Body of pancreas (tissue), 4 donors: ENCODE data around the gene CYTH1. TPM values are rescaled to one million over a fixed set of nuclear protein-coding genes. Genes with fewer than 3 reads are reported as not detected.

Experiments used
- ATAC-seq: fragments of 150-250 bp; one replicate; pipeline ENCODE4 v1.9.1; 2016
- DNase-seq, 4 donors: peaks; one replicate each; pipeline ENCODE4 v3.0.0-alpha.2; 2019
- H3K27ac ChIP-seq, 4 donors: fragments of 200-600 bp; sonication (generic); 1 replicate in 3 of 4; 2 replicates in 1 of 4; pipeline versions ENCODE4 v1.5.1 to v1.6.1; 2016 to 2019; ENCODE audit warnings: mild to moderate bottlenecking in 1 of 4, mixed read lengths in 1 of 4, moderate library complexity in 1 of 4
- H3K27me3 ChIP-seq, 2 donors: fragments of 200-600 bp; sonication (generic); one replicate each; pipeline ENCODE4 v1.6.0; 2016; ENCODE audit warnings: mild to moderate bottlenecking in 1 of 2
- H3K36me3 ChIP-seq, 2 donors: fragments of 200-600 bp; sonication (generic); replicated peaks in 1 of 2; 2 replicates each; pipeline ENCODE4 v1.5.1; 2016; ENCODE audit warnings: low read depth in 2 of 2; ENCODE audit not compliant: insufficient read depth in 1 of 2
- H3K4me1 ChIP-seq: fragments of 200-600 bp; sonication (generic); one replicate; pipeline ENCODE4 v1.6.0; 2016
- H3K4me3 ChIP-seq, 2 donors: fragments of 200-600 bp; sonication (generic); 1 replicate in 1 of 2; 2 replicates in 1 of 2; pipeline ENCODE4 v1.5.1; 2016 to 2019
- H3K9me3 ChIP-seq, 3 donors: fragments of 200-600 bp; sonication (generic); 1 replicate in 2 of 3; 2 replicates in 1 of 3; pipeline ENCODE4 v1.5.1; 2016
- POLR2A ChIP-seq, 3 donors: fragments of 450-650 bp; IDR thresholded peaks; one replicate each; pipeline ENCODE4 v1.6.1; 2016; ENCODE audit warnings: antibody characterized with exemption in 3 of 3, mild to moderate bottlenecking in 2 of 3
- WGBS, 2 donors: methylation state at CpG; one replicate each; pipeline ENCODE4 v1.1.5; 2017; 5-methylcytosine and 5-hydroxymethylcytosine counted together
- intact Hi-C: fragments of 100-400 bp; cut with DNase I; formaldehyde crosslinking; loops from one replicate; pipeline ENCODE4 v1.15.1; 2023
- small RNA-seq: library from RNA; depleted of rRNA; stranded (forward); fragments of <200 nt; gene quantifications from one replicate; pipeline ENCODE3, GENCODE V24; 2016
- total RNA-seq, 2 donors: library from RNA; depleted of rRNA; stranded (reverse); fragments of >200 nt; gene quantifications; one replicate each; pipeline ENCODE4 v1.1.0, GENCODE V29; 2016
- TF ChIP-seq, protein P1 (sequence below), 7 experiments: fragments of 450-650 bp in 4 of 7; fragments of 200-600 bp in 3 of 7; sonication (generic) in 3 of 7; IDR thresholded peaks; one replicate each; pipeline ENCODE4 v1.5.1; 2016 to 2019; ENCODE audit warnings: antibody characterized with exemption in 7 of 7

CYTH1 gene
- total RNA-seq, 2 donors from 2014 or later: 32.2 to 60.6 TPM

DNA sequence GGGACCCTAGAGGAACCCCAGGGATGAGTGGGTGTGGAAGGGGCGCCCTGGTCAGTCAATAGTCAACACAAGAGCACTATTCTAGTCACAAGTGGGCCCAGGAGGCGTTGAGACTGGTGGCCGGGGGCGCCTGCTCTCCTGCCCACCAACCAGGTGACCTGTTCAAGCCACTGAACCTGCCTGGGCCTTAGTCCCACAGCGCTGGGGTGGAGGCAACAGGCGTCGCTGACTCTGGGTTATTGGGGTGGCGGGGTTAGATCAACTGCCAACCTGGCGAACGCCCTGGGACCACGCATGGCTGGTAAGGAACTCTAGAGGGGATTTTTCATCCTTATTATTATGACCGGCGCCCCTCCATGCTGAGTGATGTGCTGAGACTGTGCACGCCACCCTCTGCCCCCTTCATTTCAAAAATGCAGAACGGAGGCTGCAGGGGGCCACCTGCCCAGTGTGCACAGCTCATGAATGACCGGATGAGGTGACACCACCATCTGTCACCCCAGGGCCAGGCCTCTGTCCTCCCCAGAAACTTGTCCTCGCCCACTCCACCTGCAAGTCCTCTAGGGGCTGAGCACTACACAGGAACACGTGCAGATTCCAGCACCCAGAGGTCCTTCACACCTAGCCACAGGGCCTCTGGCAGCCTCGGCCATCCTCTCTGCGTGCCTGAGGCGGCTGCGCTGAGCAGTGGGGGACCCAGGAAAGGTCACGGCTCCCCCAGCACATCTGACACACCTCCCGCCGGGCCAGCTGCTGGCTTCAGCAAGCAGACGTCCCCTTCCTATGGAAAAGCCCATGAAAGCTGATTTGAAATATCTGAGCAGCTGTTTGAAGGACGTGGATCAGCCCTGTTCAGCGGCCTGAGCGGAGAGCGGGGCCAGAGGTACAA is 153.3 kb downstream of the CYTH1 start:
- 93 to 98% methylated on average over 21 to 30 of the region's 30 CpGs for WGBS, 2 donors
- Histone ChIP-seq H3K27me3 (no peaks in the 10 kb centered on the region), H3K36me3 (no peaks in the 10 kb centered on the region), H3K27ac (no peak overlapping the region), H3K4me3 (no peak overlapping the region), H3K9me3 (no peaks in the 10 kb centered on the region), H3K4me1 (peaks cover 11% of the 10 kb centered on the region)
- ATAC-seq (no peak), DNase-seq (no peak)
- intact Hi-C loops: no loop called here
- TF ChIP-seq POLR2A (IDR thresholded peaks at IDR 0.05): no peak
- TF ChIP-seq, protein P1, sequence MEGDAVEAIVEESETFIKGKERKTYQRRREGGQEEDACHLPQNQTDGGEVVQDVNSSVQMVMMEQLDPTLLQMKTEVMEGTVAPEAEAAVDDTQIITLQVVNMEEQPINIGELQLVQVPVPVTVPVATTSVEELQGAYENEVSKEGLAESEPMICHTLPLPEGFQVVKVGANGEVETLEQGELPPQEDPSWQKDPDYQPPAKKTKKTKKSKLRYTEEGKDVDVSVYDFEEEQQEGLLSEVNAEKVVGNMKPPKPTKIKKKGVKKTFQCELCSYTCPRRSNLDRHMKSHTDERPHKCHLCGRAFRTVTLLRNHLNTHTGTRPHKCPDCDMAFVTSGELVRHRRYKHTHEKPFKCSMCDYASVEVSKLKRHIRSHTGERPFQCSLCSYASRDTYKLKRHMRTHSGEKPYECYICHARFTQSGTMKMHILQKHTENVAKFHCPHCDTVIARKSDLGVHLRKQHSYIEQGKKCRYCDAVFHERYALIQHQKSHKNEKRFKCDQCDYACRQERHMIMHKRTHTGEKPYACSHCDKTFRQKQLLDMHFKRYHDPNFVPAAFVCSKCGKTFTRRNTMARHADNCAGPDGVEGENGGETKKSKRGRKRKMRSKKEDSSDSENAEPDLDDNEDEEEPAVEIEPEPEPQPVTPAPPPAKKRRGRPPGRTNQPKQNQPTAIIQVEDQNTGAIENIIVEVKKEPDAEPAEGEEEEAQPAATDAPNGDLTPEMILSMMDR (IDR thresholded peaks at IDR 0.05): no peak

DNA sequence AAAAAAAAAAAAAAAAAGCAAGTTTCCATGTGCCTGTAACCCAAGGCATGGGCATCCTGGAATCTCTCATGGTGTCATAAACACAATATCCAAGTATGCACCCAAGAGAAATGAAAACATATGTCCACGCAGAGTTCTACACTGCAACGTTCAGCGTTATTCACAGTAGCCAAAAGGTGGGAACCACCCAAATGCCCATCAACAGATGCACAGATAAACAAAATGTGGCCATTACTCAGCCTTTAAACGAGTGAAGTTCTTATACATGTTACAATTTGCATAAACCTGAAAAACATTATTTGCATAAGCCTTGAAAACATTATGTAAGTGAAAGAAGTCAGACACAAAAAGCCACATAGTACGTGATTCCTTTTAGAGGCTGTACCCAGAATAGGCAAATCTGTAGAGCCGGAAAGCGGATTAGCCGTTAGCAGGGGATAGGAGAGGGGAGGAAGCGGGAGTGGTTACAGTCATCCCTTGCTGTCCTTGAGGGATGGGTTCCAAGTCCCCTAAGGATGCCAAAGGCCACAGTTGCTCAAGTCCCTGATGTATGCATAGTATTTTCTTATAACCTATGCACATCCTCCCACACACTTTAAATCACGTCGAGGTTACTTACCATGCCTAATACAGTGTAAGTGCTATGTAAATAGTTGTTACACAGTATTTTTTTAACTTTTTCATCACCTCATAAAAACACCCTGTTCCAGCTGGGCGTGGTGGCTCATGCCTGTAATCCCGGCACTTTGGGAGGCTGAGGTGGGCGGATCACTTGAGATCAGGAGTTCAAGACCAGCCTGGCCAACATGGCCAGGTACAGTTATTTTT is 157.5 kb downstream of the CYTH1 start:
- ATAC-seq (no peak), DNase-seq (no peak)
- no peaks in the 10 kb centered on the region for H3K36me3 ChIP-seq
- no peaks in the 10 kb centered on the region for H3K9me3 ChIP-seq
- no peak overlapping the region for H3K4me3 ChIP-seq
- 79% methylated on average over 14 of the region's 14 CpGs for WGBS, 2 donors
- H3K4me1 ChIP-seq: no peaks in the 10 kb centered on the region
- intact Hi-C loops: no loop called here
- TF ChIP-seq POLR2A (IDR thresholded peaks at IDR 0.05): no peak
- TF ChIP-seq, protein P1 (IDR thresholded peaks at IDR 0.05): no peak
- no peak overlapping the region for H3K27ac ChIP-seq
- H3K27me3 ChIP-seq: no peaks in the 10 kb centered on the region

Small RNAs within 50 kb of the gene (small RNA-seq; reads per million reads assigned to genes)
- gene RNU6-638P: not detected

Other genes with a start within 250 kb of the CYTH1 start
- gene DNAH17, start 204.9 kb downstream of the CYTH1 start, total RNA-seq: not detected
- 10 to 100 TPM; 28.5 to 55.4 TPM for gene USP36, start 58.5 kb upstream of the CYTH1 start, total RNA-seq
- gene CEP295NL, start 120.9 kb upstream of the CYTH1 start, total RNA-seq: 1 to 10 TPM; 1.3 to 3.1 TPM
- gene TIMP2, start 143.1 kb upstream of the CYTH1 start, total RNA-seq: 10 to 100 TPM; 50.1 to 53.7 TPM
- gene LGALS3BP, start 197.7 kb upstream of the CYTH1 start, total RNA-seq: 100 to 1,000 TPM; 123 to 213 TPM
- gene CANT1, start 227.5 kb upstream of the CYTH1 start, total RNA-seq: 10 to 100 TPM; 12.5 to 17.5 TPM
- 10 to 100 TPM in 1 of 2 donors, 1 to 10 TPM in 1; 8.3 to 50.1 TPM for gene C1QTNF1, start 241.9 kb upstream of the CYTH1 start, total RNA-seq